ENCODE results near the gene FZR1.
"Not testable (repeated sequence)": the region's sequence is repeated elsewhere in the genome, so short reads cannot be mapped to it uniquely, and the experiment has no call there.

The FZR1 gene

DNA sequence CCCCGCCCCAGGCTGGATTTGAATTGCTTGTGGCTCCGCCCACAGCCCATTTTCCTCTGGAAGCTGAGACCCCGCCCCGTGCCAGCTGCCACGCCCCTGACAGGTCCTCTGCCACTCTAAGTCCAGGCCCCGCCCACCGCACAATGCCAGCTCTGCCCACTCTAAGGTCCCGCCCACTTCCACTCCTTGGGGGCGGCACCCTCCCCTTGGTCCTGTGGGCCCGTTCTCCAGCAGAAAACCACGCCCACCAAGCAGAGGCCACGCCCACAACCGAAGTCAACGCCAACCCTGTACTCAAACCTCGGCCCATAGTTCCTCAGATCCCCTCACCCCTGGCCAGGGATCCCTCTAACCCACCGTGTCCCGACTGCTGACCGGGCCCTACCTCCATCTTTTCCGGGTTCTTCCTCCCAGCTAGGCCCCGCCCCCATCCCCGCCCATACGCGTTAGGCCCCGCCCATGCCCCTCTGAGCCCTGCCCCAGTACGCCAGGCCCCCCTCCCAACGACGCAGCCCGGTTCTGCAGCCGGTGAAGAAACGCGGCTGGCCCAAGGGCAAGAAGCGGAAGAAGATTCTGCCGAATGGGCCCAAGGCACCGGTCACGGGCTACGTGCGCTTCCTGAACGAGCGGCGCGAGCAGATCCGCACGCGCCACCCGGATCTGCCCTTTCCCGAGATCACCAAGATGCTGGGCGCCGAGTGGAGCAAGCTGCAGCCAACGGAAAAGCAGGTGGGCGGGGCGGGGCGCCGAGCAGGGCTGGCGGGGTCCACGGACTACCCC is 67.9 kb downstream of the FZR1 start:
- peak; percentile 73 for DNase-seq (ENCODE audit: low spot score)

DNA sequence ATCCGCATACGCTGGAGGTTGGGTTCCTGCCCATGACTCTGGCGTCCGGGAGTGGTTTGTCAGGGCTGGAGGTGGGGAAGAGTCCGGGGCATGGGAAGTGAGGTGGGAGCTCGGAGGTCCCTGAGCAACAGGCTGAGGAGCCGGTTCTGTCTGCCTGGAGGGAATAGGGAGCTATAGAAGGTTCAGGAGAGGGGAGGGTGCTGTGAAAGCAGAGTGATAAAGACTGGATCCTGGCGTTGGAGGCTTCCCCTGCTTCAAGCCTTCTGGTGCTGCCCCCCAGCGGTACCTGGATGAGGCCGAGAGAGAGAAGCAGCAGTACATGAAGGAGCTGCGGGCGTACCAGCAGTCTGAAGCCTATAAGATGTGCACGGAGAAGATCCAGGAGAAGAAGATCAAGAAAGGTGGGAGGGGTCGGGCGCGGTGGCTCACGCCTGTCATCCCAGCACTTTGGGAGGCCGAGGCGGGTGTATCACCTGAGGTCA is 69.2 kb downstream of the FZR1 start:
- peak; percentile 23 for DNase-seq (ENCODE audit: low spot score)

DNA sequence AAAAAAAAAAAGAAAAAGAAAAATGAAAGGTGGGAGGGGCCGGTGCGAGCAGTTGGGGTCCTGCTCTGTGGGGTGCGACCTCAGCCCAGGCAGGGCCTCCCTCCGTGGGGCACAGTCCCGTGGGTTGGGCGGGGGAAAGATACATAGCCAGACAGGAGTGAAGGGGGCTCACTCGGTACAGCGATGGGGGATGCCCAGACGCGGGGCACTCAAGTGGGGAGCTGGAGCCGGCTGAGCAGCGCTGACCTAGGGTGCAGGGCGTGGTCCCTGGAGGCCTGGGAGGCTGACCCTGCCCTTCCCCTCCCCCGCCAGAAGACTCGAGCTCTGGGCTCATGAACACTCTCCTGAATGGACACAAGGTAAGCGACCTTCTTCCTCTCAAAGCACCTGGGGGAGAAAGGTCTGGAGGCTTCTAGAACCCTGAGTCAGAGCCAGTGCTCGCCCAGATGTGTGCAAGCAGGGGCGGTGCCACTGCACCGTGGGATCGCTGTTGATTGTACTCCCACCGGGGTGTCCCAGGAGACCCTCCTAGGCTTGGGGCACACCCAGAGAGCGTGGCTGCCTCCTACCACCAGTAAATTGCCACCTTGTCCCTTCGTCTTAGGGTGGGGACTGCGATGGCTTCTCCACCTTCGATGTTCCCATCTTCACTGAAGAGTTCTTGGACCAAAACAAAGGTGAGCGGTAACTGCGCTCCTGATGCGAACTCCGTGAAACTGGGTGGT is 70.0 kb downstream of the FZR1 start:
- DNase-seq (ENCODE audit: low spot score) = no peak

DNA sequence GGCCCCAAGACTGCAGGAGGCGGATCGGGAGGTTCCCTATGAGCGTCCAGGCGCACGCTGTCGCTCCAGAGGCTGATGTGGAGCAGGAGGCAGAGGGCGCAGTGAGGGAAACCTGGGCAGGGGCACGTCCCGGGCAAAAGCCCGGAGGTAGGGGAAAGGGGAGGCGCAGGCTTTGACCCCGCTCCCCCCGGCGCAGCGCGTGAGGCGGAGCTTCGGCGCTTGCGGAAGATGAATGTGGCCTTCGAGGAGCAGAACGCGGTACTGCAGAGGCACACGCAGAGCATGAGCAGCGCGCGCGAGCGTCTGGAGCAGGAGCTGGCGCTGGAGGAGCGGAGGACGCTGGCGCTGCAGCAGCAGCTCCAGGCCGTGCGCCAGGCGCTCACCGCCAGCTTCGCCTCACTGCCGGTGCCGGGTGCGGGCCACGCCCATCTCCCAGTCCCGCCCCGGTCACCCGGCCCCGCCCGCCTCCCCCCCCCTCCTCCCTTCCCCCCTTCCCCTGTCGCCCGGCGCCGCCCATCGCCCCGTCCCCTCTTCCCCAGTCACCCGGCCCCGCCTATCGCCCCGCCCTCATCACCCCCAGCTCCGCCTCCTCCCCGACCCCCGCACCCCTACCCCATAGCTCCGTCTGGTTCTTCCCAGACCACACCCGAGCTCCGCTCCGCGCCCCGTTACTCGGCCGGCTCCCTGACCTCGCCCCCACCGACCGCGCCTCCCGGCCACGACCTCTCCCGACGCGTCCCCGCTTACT is 70.8 kb downstream of the FZR1 start:
- DNase-seq (ENCODE audit: low spot score) = no peak

DNA sequence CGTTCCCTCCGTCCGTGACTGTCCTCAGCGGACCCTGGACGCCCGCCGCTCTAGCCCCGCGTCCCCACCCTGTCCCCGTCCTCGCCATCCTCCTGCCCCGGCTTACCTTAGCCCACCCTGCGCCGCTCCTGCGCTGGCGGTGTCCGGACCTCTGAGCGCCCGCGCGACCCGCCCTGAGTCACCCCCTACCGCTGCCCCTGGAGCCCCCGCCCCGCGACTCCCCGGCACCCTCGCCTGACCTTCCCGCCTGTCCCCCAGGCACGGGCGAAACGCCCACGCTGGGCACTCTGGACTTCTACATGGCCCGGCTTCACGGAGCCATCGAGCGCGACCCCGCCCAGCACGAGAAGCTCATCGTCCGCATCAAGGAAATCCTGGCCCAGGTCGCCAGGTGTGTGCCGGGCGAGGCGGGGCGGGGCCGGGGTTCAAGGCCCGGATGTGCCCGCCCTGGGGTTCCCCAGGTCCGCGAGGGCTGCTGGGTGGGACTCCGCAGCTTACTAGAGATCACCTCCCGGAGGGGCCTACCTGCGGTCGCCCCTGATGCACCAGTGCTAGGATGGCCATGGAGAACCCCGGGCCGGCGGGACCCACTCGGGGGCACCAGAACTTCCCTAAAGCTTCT is 71.7 kb downstream of the FZR1 start:
- DNase-seq (ENCODE audit: low spot score) = no peak

DNA sequence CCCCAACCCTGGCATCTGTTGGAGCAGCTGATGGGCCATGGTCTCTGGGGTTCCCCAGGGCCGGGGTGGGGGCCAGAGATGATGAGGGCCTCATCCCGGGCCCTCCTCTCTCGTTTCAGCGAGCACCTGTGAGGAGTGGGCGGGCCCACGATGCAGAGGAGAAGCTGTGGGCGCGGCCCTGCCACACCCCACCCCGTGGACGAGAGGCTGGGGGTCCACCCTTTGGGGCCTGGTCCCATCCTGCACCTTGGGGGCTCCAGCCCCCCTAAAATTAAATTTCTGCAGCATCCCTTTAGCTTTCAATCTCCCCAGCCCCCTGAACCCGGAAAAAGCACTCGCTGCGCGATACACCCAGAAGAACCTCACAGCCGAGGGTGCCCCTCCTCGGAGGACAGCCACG is 72.3 kb downstream of the FZR1 start:
- DNase-seq (ENCODE audit: low spot score) = no peak

DNA sequence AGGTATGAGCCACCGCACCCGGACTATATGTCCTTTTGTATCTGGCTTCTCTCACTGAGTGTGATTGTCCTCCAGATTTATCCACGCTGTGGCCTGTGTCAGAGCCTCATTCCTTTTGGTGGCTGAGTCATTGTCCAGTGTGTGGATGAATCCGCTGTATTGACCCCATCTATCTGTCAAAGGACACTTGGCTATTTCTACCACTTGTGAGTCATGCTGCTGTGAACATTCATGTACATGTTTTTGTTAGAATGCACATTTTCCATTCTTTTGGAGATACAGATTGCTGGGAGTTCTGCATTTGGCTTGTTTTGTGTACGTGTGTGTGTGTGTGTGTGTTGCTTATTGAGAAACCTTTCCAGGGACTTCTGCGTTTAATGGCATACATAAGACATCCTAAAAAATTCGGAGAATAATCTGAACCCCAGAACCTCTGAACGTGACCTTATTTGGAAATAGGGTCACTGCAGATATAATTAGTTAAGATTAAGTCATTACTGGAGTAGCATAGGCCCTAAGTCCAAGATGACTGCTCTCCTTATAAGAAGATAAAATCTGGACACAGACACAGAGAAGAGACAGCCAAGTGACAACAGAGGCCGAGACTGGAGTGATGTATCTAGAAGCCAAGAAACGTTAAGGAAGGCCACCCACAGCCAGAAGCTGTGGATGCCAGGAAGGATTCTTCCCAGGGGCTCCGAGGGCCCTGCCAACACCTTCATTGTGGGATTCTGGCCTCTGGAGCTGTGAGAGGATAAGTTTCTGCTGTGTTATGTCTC is 74.2 kb downstream of the FZR1 start:
- no peak for DNase-seq (ENCODE audit: low spot score)

DNA sequence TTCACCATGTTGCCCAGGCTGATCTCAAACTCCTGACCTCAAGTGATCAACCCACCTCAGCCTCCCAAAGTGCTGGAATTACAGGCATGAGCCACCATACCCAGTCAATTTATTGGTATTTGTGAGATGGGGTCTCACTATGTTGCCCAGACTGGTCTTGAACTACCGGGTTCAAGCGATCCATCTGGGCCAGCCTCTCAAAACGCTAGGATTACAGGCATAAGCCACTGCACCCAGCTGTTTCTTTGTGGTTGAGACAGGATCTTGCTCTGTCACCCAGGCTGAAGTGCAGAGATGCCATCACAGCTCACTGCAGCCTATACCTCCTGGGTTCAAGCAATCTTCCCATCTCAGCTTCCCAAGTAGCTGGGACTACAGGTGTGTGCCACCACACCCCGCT is 75.7 kb downstream of the FZR1 start:
- DNase-seq (ENCODE audit: low spot score) = not testable (repeated sequence)

DNA sequence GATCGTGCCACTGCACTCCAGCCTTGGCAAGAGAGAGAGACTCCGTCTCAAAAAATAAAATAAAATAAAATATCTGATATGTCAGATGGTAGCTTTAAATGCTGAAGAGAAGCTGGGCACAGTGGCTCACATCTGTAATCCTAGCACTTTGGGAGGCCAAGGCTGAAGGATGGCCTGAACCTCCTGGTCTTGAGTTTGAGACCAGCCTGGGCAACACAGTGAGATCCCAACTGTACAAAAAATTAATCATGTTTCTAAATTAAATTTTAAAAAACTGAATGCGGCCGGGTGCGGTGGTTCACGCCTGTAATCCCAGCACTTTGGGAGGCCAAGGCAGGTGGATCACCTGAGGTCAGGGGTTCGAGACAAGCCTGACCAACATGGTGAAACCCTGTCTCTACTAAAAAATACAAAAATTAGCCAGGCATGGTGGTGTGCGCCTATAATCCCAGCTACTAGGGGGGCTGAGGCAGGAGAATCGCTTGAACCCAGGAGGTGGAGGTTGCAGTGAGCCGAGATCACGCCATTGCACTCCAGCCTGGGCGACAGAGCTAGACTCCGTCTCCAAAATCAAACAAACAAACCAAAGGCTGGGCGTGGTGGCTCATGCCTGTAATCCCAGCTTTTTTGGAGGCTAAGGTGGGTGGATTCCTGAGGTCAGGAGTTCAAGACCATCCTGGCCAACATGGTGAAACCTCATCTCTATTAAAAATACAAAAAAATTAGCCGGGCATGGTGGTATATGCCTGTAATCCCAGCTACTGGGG is 78.1 kb downstream of the FZR1 start:
- not testable (repeated sequence) for DNase-seq (ENCODE audit: low spot score)

DNA sequence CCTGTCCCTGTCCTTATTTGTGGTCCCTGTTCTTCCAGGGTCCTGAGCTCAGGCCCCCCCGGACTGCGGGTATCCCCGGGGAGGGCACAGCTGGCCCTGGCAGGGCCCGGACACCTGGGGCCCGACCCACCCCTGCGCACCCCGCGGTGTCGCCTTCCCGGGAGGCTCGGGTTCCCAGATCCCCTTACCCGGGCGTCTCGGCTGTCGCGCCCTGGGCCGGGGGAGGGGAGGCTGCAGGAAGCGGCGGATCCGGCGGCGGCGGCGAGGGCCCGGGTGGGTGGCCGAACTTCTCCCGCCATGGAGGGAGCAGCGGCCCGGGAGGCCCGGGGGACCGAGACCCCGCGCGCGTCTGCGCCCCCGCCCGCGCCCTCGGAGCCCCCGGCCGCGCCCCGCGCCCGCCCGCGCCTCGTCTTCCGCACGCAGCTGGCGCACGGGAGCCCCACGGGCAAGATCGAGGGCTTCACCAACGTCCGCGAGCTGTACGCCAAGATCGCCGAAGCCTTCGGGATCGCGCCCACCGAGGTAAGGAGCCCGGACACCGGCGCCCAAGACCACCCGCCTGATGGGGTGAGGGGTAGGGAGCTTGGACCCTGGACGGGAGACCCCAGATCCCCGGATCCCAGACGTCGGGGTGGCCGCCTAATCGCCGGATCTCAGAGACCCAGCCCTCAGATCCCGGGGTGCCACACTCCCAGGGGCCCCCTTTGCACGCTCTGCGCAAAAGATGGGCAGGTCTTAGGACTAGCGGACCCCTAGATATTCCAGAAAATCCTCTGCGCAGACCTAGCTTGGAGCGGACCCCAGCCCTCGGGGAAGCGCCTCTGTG is 79.4 kb downstream of the FZR1 start, which contains the start of gene GIPC3:
TSS of gene GIPC3 (plus strand) at position 178 of the 826 bp plus-strand sequence. CDS start at position 298, 120 bp downstream.
- DNase-seq (ENCODE audit: low spot score) = no peak

DNA sequence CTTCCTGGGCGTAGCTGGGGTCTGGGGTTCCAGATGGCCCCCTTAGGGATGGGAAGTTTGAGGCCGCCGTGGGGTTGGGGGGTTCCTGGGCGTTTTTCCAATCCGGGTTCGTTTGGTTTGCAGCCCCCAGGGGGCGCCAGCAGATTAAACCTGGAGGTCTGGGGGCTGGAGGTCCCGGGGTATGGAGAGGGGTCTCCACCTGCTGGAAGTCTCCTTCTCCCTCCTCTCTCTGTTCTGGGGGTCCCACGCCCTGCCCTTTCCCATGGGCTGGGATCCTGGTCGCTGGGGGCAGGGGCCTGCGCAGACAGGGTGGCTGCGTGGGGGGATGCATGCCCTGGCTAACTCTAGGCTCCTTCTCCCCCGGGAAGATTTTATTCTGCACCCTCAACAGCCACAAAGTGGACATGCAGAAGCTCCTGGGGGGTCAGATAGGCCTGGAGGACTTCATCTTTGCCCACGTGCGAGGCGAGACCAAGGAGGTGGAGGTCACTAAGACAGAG is 80.1 kb downstream of the FZR1 start:
- DNase-seq (ENCODE audit: low spot score) = peak; percentile 34

DNA sequence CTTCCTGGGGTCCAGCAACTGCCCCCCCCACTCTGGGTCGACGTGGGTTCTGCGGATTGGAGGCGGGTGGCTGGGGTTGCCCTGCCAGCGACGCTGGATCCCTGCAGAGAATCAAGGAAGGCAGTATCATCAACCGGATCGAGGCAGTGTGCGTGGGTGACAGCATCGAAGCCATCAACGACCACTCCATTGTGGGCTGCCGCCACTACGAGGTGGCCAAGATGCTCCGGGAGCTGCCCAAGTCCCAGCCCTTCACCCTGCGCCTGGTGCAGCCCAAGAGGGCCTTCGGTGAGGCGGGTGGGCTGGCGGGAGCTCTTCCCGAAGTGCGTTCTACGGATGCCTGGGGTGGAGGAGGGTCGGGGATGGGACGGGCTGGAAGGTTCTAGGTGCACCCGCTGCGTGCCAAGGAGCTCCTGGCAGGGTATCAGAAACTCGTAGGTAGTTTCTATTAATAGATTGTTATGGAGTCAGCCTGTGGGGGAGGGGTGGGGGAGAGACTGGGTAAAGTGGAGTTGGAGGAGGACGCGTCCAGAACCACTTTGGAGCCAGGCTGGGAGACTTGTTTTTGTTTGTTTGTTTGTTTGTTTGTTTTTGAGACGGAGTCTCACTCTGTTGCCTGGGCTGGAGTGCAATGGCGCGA is 80.7 kb downstream of the FZR1 start:
- no peak for DNase-seq (ENCODE audit: low spot score)
